A549 (cell line): ENCODE data around the gene CFAP58. TPM values are rescaled to one million over a fixed set of nuclear protein-coding genes. Genes with fewer than 3 reads are reported as not detected.

Experiments used
- ATAC-seq, 2 experiments: fragments of 200-7000 bp in 1 of 2; fragments of >200 bp in 1 of 2; cut with Nextera tagmentation in 1 of 2; cut with Tn5 transposase in 1 of 2; 3 replicates each; pipeline versions ENCODE4 v1.8.0 to v1.9.1; 2018 to 2020; ENCODE audit warnings: mild to moderate bottlenecking in 1 of 2, moderate library complexity in 1 of 2
- CTCF ChIA-PET: fragments of 300-600 bp; sonication (Branson Sonifier 250); formaldehyde crosslinking; extraction: SDS; loops from one replicate; lab custom pipeline; 2021; ENCODE audit warnings: antibody characterized with exemption, inconsistent platforms; lab: Yijun Ruan, JAX
- POLR2A ChIA-PET: fragments of 350-600 bp; formaldehyde crosslinking; extraction: SDS; loops from one replicate; lab custom pipeline; 2021; ENCODE audit warnings: antibody characterized with exemption, inconsistent platforms; lab: Yijun Ruan, JAX
- DNase-seq, 2 experiments: peaks; one replicate each; pipeline versions ENCODE4 v3.0.0 to v3.0.0-alpha.2; 2011 to 2016; ENCODE audit warnings: low read depth in 1 of 2, low spot score in 1 of 2
- FAIRE-seq: peaks from 2 replicates; lab custom pipeline; 2011; peaks lifted over from hg19 to GRCh38; lab: Jason Lieb, UNC
- H3K27ac ChIP-seq, 2 experiments: fragments of >200 bp; sonication (Bioruptor Twin); formaldehyde crosslinking; 3 replicates each; pipeline ENCODE4 v1.5.1; 2016 to 2017
- H3K4me1 ChIP-seq: fragments of >200 bp; sonication (Bioruptor Twin); formaldehyde crosslinking; 3 replicates; pipeline ENCODE4 v1.6.1; 2016
- H3K4me2 ChIP-seq: fragments of >200 bp; sonication (Bioruptor Twin); formaldehyde crosslinking; 3 replicates; pipeline ENCODE4 v1.6.1; 2016
- H3K4me3 ChIP-seq: fragments of >200 bp; sonication (Bioruptor Twin); formaldehyde crosslinking; 3 replicates; pipeline ENCODE4 v1.5.1; 2016
- H3K9me3 ChIP-seq: fragments of >200 bp; sonication (Bioruptor Twin); formaldehyde crosslinking; 3 replicates; pipeline ENCODE4 v1.6.1; 2016
- BHLHE40 ChIP-seq: IDR thresholded peaks from 2 replicates; pipeline ENCODE4 v1.6.1; 2012; ENCODE audit warnings: low read depth, low read length, inconsistent platforms
- EHF ChIP-seq: fragments of 250-450 bp; sonication (Bioruptor Pico); IDR thresholded peaks from 2 replicates; pipeline ENCODE4 v1.5.0; 2020; ENCODE audit warnings: mild to moderate bottlenecking
- EP300 ChIP-seq, 2 experiments: fragments of >200 bp; sonication (Bioruptor Twin); formaldehyde crosslinking; IDR thresholded peaks; 2 replicates in 1 of 2; 3 replicates in 1 of 2; pipeline ENCODE4 v1.6.1; 2016 to 2017
- FOSL2 ChIP-seq, 2 experiments: fragments of 450-650 bp in 1 of 2; fragments of >200 bp in 1 of 2; sonication (Bioruptor Twin) in 1 of 2; formaldehyde crosslinking; IDR thresholded peaks; 2 replicates each; pipeline versions ENCODE4 v1.5.0 to v1.6.1; 2016 to 2020; ENCODE audit warnings: mild to moderate bottlenecking in 1 of 2, moderate library complexity in 1 of 2
- HDAC2 ChIP-seq: fragments of 200-600 bp; sonication (generic); IDR thresholded peaks from 2 replicates; pipeline ENCODE4 v1.6.1; 2016
- JUN ChIP-seq, 2 experiments: fragments of >200 bp; sonication (Bioruptor Twin); formaldehyde crosslinking; IDR thresholded peaks; 2 replicates in 1 of 2; 3 replicates in 1 of 2; pipeline ENCODE4 v1.6.1; 2016 to 2017
- MAX ChIP-seq: IDR thresholded peaks from 2 replicates; pipeline ENCODE4 v1.6.1; 2012
- MAZ ChIP-seq: fragments of 150-350 bp; IDR thresholded peaks from 2 replicates; pipeline ENCODE4 v1.6.1; 2014; ENCODE audit warnings: antibody characterized with exemption, low read depth, low read length, borderline replicate concordance
- MYC ChIP-seq: IDR thresholded peaks from 2 replicates; pipeline ENCODE4 v1.6.1; 2012; ENCODE audit warnings: mild to moderate bottlenecking, inconsistent platforms, low read length, improper control_type of control experiment, borderline replicate concordance
- NFE2L2 ChIP-seq: fragments of 150-350 bp; conservative IDR thresholded peaks from 2 replicates; pipeline ENCODE4 v1.6.1; 2014; ENCODE audit warnings: low read length
- NR3C1 ChIP-seq: fragments of >200 bp; sonication (Bioruptor Twin); formaldehyde crosslinking; IDR thresholded peaks from 3 replicates; pipeline ENCODE4 v1.6.1; 2017
- PHF8 ChIP-seq: fragments of 200-600 bp; sonication (generic); IDR thresholded peaks from 2 replicates; pipeline ENCODE4 v1.6.1; 2016; ENCODE audit warnings: low read depth, mild to moderate bottlenecking, antibody characterized with exemption, moderate library complexity, borderline replicate concordance
- RAD21 ChIP-seq, 2 experiments: fragments of >200 bp in 1 of 2; sonication (Bioruptor Twin) in 1 of 2; formaldehyde crosslinking in 1 of 2; IDR thresholded peaks in 1 of 2; conservative IDR thresholded peaks in 1 of 2; 2 replicates in 1 of 2; 3 replicates in 1 of 2; pipeline ENCODE4 v1.6.1; 2012 to 2018; ENCODE audit warnings: inconsistent platforms in 1 of 2
- RARB ChIP-seq: fragments of 250-450 bp; sonication (Bioruptor Pico); IDR thresholded peaks from 2 replicates; pipeline ENCODE4 v1.8.0; 2021; ENCODE audit warnings: mild to moderate bottlenecking, moderate library complexity
- SREBF2 ChIP-seq: fragments of 450-650 bp; IDR thresholded peaks from 2 replicates; pipeline ENCODE4 v1.6.1; 2014; ENCODE audit warnings: mild to moderate bottlenecking, moderate library complexity
- TFCP2L1 ChIP-seq: fragments of 250-450 bp; sonication (Bioruptor Pico); IDR thresholded peaks from 2 replicates; pipeline ENCODE4 v1.5.0; 2021; ENCODE audit warnings: mild to moderate bottlenecking
- ZFP36 ChIP-seq: fragments of 450-650 bp; IDR thresholded peaks from 2 replicates; pipeline ENCODE4 v1.6.1; 2014; ENCODE audit warnings: borderline replicate concordance; ENCODE audit not compliant: partially characterized antibody
- ZNF302 ChIP-seq: fragments of 250-450 bp; sonication (Bioruptor Pico); IDR thresholded peaks from 2 replicates; pipeline ENCODE4 v1.9.0; 2021; ENCODE audit warnings: inconsistent platforms, mild to moderate bottlenecking, moderate library complexity
- ZSCAN20 ChIP-seq: fragments of 250-450 bp; sonication (Bioruptor Pico); IDR thresholded peaks from 2 replicates; pipeline ENCODE4 v1.8.0; 2022; ENCODE audit warnings: mild to moderate bottlenecking, moderate library complexity
- WGBS: methylation state at CpG from one replicate; pipeline ENCODE4 v1.1.6; 2017; ENCODE audit errors: missing lambda C conversion rate; 5-methylcytosine and 5-hydroxymethylcytosine counted together
- polyA plus RNA-seq, 4 experiments: library from polyadenylated mRNA; depleted of rRNA in 3 of 4; stranded (reverse); fragments of >200 nt; fragmentation: RNase III in 1 of 4; extraction: RNeasy Plus Mini Kit Qiagen cat#74134 plus additional on column Dnase treatment in 1 of 4; gene quantifications; 2 replicates in 3 of 4; 3 replicates in 1 of 4; pipeline ENCODE4 v1.2.3, GENCODE V29; 2011 to 2017
- TF ChIP-seq, protein P1 (sequence below): fragments of 450-650 bp; IDR thresholded peaks from 2 replicates; pipeline ENCODE4 v1.6.1; 2014; ENCODE audit warnings: antibody characterized with exemption
- TF ChIP-seq, protein P2 (sequence below): fragments of >200 bp; sonication (Bioruptor Twin); formaldehyde crosslinking; IDR thresholded peaks from 2 replicates; pipeline ENCODE4 v1.6.1; 2016

The CFAP58 gene
- polyA plus RNA-seq, 2 of the 4 experiments (the other 2 are of a cell fraction) = 0.22 to 0.25 TPM

GRCh38 chr10:104441329-104442000 lies 87.8 kb downstream of the CFAP58 start:
- POLR2A ChIA-PET = no interaction called here
- H3K9me3 ChIP-seq = no peaks in the 10 kb centered on the region
- 31% methylated on average over 5 of the region's 5 CpGs for WGBS
- H3K4me3 ChIP-seq = no peak overlapping the region
- FAIRE-seq (no peak), DNase-seq (peak in 1 of 2 experiments; percentile 8), ATAC-seq (no peak)
- TF ChIP-seq ZFP36 = no peak
- TF ChIP-seq MAZ = no peak
- no peak for TF ChIP-seq MYC
- no peak for TF ChIP-seq HDAC2
- no peak for TF ChIP-seq NFE2L2
- no peak for TF ChIP-seq NR3C1
- TF ChIP-seq ZSCAN20 = no peak
- no peak for TF ChIP-seq JUN (IDR thresholded peaks at IDR 0.05)
- TF ChIP-seq SREBF2 = no peak
- TF ChIP-seq TFCP2L1 (CRISPR knock-in tag) = no peak
- TF ChIP-seq MAX = no peak
- no peak for TF ChIP-seq RARB (CRISPR knock-in tag)
- no peak for TF ChIP-seq ZNF302 (CRISPR knock-in tag)
- no peak for TF ChIP-seq BHLHE40
- no peak for TF ChIP-seq EHF (CRISPR knock-in tag)
- TF ChIP-seq EP300 (IDR thresholded peaks at IDR 0.05) = no peak
- TF ChIP-seq, protein P1, sequence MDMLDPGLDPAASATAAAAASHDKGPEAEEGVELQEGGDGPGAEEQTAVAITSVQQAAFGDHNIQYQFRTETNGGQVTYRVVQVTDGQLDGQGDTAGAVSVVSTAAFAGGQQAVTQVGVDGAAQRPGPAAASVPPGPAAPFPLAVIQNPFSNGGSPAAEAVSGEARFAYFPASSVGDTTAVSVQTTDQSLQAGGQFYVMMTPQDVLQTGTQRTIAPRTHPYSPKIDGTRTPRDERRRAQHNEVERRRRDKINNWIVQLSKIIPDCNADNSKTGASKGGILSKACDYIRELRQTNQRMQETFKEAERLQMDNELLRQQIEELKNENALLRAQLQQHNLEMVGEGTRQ = no peak
- no peak for TF ChIP-seq PHF8
- TF ChIP-seq RAD21 (conservative IDR thresholded peaks at IDR 0.05 in 1 of 2, IDR thresholded peaks at IDR 0.05 in 1 of 2) = no peak
- H3K4me1 ChIP-seq = no peaks in the 10 kb centered on the region
- CTCF ChIA-PET = interaction anchor here (0.6 kb wide), 1 partner anchor 767 kb away, joined by 3 read pairs; no protein-coding TSS in a partner anchor
- no peak overlapping the region for H3K4me2 ChIP-seq
- no peak overlapping the region for H3K27ac ChIP-seq

DNA sequence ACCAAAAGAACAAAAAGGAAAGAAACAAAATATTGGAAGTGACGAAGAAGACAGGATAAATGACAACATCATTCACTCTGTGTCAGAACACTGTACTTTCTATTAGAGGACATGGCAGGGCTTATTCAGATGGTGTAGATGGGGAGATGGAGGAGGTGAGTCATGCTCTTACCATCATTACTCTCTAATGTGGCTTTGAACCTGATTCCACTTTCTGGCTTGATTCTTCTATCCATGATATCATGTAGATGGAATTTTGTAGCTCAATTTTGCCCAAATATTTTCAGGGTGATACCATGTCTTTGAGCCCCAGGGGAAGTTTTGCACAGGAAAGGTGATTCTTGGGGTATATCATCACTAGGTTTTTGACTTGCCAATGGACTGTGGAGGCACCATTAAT lies 91.7 kb downstream of the CFAP58 start:
- Histone ChIP-seq H3K9me3 (no peaks in the 10 kb centered on the region), H3K27ac (no peak overlapping the region), H3K4me1 (no peaks in the 10 kb centered on the region), H3K4me2 (no peak overlapping the region), H3K4me3 (no peak overlapping the region)
- FAIRE-seq (no peak), ATAC-seq (no peak), DNase-seq (no peak)
- WGBS = 3% methylated on average over 1 of the region's 1 CpG
- no peak for TF ChIP-seq EHF (CRISPR knock-in tag)
- TF ChIP-seq FOSL2 (IDR thresholded peaks at IDR 0.05) = no peak
- TF ChIP-seq FOSL2 (CRISPR knock-in tag; IDR thresholded peaks at IDR 0.05) = 0 out of 2 replicates have a peak, but pooled peaks have one; percentile 7
- CTCF ChIA-PET = interaction anchor here (1.6 to 1.8 kb wide), 2 partner anchors 9 to 14 kb away, joined by 3 to 4 read pairs; no protein-coding TSS in a partner anchor
- POLR2A ChIA-PET = no interaction called here

- WGBS = 0% methylated on average over 1 of the region's 1 CpG
- FAIRE-seq (no peak), DNase-seq (no peak), ATAC-seq (no peak)
- Histone ChIP-seq H3K9me3 (no peaks in the 10 kb centered on the region), H3K4me3 (no peak overlapping the region), H3K4me1 (no peaks in the 10 kb centered on the region), H3K27ac (no peak overlapping the region), H3K4me2 (no peak overlapping the region)
- POLR2A ChIA-PET = no interaction called here
- TF ChIP-seq, protein P2, sequence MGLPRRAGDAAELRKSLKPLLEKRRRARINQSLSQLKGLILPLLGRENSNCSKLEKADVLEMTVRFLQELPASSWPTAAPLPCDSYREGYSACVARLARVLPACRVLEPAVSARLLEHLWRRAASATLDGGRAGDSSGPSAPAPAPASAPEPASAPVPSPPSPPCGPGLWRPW = no peak
- CTCF ChIA-PET = interaction anchor here (1.6 to 1.8 kb wide), 2 partner anchors 10 to 13 kb away, joined by 3 to 4 read pairs; no protein-coding TSS in a partner anchor
Observed at GRCh38 chr10:104446151-104446550, 92.5 kb downstream of the CFAP58 start.
